ENCODE data around the gene ZNF43.
"Not testable (repeated sequence)": the region's sequence is repeated elsewhere in the genome, so short reads cannot be mapped to it uniquely, and the experiment has no call there.

ZNF43 gene

GRCh38 chr19:21789466-21790085, 46.4 kb downstream of the ZNF43 start:
- no peak for DNase-seq

DNA sequence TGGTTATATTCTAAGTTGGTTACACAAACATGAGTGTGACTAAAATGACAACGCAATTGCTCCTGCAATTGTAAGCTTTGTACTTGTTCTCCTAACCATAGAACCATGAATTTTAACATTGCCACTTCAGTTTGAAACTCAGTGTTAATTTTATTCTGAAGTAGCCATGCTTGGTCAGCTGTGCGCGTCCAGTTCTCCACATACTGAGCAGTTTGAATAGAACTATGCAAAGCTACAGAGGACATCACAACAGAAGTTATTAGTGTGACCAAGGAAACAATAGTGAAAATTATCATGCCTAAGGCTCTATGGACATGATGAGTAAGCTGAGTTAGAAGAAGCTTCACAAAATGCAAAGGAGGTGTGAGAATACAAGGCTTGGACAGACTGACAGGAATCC, 49.0 kb downstream of the ZNF43 start:
- DNase-seq: no peak

DNA sequence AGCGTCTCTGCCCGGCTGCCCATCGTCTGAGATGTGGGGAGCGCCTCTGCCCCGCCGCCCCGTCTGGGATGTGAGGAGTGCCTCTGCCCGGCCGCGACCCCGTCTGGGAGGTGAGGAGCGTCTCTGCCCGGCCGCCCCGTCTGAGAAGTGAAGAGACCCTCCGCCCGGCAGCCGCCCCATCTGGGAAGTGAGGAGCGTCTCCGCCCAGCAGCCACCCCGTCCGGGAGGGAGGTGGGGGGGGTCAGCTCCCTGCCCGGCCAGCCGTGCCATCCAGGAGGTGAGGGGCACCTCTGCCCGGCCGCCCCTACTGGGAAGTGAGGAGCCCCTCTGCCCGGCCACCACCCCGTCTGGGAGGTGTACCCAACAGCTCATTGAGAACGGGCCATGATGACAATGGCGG, 60.2 kb downstream of the ZNF43 start:
- not testable (repeated sequence) for DNase-seq

DNA sequence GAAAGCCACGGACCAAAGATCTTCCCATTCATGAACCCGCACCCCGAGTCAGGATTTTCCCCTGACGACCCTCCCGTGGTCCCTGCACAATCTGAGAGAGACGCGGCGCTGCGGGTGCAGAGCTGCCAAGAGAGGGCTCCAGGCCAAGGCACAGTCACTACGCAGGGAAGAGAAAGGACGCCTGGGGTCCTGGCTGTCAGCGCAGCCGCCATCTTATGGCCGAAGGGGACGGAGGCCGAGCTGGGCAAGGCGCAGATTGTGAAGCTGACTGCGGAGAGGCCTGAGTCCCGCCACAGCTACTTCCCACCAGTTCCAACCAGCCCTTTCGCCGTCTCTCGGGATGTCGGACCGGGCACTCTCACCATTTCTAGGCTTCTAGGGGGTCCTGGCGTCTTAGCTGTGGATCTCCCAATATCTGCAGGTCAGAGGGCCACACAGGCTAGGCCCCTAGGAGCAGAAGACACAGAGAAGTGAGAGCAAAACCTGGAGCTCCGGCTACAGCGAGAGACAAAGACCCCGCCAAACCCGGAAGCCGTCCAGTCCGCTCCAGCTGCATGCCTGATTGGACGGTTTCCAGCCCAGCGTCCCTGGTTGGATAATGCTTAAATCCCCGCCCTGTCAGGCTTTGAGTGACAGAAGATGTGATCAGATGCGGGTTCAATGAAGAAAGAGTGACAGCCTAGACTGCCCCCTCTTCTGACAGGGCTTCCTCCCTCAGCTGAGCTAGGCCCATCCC, 68.7 kb downstream of the ZNF43 start, which contains the start of gene ZNF100:
ZNF100 (minus strand) TSS at position 515 of the 736 bp plus-strand sequence; CDS start at position 365, 150 bp downstream.
- peak; percentile 79 for DNase-seq

- DNase-seq: not testable (repeated sequence)
Observed at GRCh38 chr19:21766705-21767064, 69.3 kb downstream of the ZNF43 start.

- DNase-seq: no peak
Observed at GRCh38 chr19:21765151-21765550, 70.8 kb downstream of the ZNF43 start.

GRCh38 chr19:21761547-21761946, 74.4 kb downstream of the ZNF43 start:
- not testable (repeated sequence) for DNase-seq

GRCh38 chr19:21758296-21758695, 77.7 kb downstream of the ZNF43 start:
- no peak for DNase-seq

DNA sequence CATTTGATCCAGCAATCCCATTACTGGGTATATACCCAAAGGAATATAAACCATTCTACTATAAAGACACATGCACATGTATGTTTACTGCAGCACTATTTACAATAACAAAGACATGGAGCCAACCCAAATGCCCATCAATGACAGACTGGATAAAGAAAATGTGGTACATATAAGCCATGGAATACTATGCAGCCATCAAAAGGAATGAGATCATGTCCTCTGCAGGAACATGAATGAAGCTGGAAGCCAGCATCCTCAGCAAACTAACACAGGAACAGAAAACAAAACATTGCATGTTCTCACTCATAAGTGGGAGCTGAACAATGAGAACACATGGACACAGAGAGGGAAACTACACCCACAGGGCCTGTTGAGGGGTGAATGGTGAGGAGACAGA, 80.4 kb downstream of the ZNF43 start:
- DNase-seq: not testable (repeated sequence)
